ENCODE data around the gene FBLN2. TPM values are rescaled to one million over a fixed set of nuclear protein-coding genes. Genes with fewer than 3 reads are reported as not detected.

Gene FBLN2
- total RNA-seq, 1 experiment from 2014 or later, result 0.39 TPM

DNA sequence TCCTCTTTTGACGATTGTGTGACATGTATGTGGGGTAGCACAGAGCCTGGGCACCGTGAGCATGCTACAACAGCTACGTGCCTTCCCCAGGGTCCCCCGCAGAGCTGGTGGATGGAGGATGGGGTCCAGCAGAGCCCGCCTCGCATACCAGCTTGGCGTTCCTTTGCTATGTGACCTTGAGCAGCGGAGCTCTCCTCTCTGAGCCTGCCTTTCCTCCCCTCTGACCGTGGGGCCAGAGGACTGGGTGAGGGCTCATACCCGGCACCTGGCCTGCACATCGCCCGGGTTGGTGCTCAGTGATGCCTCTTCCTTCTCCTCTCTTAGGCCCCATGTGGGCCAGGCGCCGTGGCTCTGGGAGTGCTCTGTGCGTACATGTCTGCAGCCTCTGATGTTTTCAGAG lies 73.4 kb downstream of the FBLN2 start:
- CTCF ChIA-PET, result no interaction called here
- Histone ChIP-seq H3K4me3 (replicated peaks in 1 of 2; ENCODE audit: low read depth in 1 of 2, low read length in 2 of 2) (no peak overlapping the region), H3K4me1 (ENCODE audit: control insufficient read depth in 1 of 2, insufficient read depth in 2 of 2, low read length in 2 of 2) (no peaks in the 10 kb centered on the region), H3K36me3 (ENCODE audit: control insufficient read depth in 1 of 2, insufficient read depth in 2 of 2, low read length in 2 of 2) (no peaks in the 10 kb centered on the region), H2AFZ (ENCODE audit: low read depth, low read length, poor library complexity, severe bottlenecking) (no peak overlapping the region), H3K9ac (ENCODE audit: low read length) (no peak overlapping the region), H3K4me2 (ENCODE audit: low read length) (no peak overlapping the region), H3K9me3 (ENCODE audit: control insufficient read depth in 1 of 2, insufficient read depth in 1 of 2, low read depth in 1 of 2, low read length in 2 of 2) (no peaks in the 10 kb centered on the region), H3K9me2 (ENCODE audit: insufficient read depth) (no peaks in the 10 kb centered on the region), H3K27ac (ENCODE audit: low read depth, low read length) (no peak overlapping the region), H3K79me2 (ENCODE audit: insufficient read depth, low read length) (no peaks in the 10 kb centered on the region), H3K27me3 (ENCODE audit: insufficient read depth, low read length) (no peaks in the 10 kb centered on the region), H4K20me1 (ENCODE audit: insufficient read depth) (no peaks in the 10 kb centered on the region)
- BruUV-seq (replicated peaks), result no TSS peak
- DNase-seq (ENCODE audit: low read depth, low spot score) (no peak), ATAC-seq (no peak)
- TF ChIP-seq, protein P1, sequence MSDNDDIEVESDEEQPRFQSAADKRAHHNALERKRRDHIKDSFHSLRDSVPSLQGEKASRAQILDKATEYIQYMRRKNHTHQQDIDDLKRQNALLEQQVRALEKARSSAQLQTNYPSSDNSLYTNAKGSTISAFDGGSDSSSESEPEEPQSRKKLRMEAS (IDR thresholded peaks at IDR 0.05), result no peak
- no peak for TF ChIP-seq ELF1 (IDR thresholded peaks at IDR 0.05; ENCODE audit: borderline replicate concordance, low read depth)
- TF ChIP-seq ZNF274 (IDR thresholded peaks at IDR 0.05; ENCODE audit: low read depth, low read length), result no peak
- TF ChIP-seq, protein P2, sequence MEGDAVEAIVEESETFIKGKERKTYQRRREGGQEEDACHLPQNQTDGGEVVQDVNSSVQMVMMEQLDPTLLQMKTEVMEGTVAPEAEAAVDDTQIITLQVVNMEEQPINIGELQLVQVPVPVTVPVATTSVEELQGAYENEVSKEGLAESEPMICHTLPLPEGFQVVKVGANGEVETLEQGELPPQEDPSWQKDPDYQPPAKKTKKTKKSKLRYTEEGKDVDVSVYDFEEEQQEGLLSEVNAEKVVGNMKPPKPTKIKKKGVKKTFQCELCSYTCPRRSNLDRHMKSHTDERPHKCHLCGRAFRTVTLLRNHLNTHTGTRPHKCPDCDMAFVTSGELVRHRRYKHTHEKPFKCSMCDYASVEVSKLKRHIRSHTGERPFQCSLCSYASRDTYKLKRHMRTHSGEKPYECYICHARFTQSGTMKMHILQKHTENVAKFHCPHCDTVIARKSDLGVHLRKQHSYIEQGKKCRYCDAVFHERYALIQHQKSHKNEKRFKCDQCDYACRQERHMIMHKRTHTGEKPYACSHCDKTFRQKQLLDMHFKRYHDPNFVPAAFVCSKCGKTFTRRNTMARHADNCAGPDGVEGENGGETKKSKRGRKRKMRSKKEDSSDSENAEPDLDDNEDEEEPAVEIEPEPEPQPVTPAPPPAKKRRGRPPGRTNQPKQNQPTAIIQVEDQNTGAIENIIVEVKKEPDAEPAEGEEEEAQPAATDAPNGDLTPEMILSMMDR (IDR thresholded peaks at IDR 0.05 in 2 of 3, conservative IDR thresholded peaks at IDR 0.05 in 1 of 3; ENCODE audit: borderline replicate concordance in 1 of 3, insufficient read depth in 1 of 3, low read depth in 2 of 3, low read length in 2 of 3), result no peak
- no peak for TF ChIP-seq SIN3A (IDR thresholded peaks at IDR 0.05; ENCODE audit: low read depth)
- RAD21 ChIA-PET (ENCODE audit: low non-redundant PET in 1 of 2, low total read pairs in 2 of 2, uncharacterized antibody in 2 of 2, unreplicated experiment in 2 of 2), result no interaction called here
- intact Hi-C loops (cut with micrococcal nuclease), result no loop called here
- POLR2A ChIA-PET, result no interaction called here

DNA sequence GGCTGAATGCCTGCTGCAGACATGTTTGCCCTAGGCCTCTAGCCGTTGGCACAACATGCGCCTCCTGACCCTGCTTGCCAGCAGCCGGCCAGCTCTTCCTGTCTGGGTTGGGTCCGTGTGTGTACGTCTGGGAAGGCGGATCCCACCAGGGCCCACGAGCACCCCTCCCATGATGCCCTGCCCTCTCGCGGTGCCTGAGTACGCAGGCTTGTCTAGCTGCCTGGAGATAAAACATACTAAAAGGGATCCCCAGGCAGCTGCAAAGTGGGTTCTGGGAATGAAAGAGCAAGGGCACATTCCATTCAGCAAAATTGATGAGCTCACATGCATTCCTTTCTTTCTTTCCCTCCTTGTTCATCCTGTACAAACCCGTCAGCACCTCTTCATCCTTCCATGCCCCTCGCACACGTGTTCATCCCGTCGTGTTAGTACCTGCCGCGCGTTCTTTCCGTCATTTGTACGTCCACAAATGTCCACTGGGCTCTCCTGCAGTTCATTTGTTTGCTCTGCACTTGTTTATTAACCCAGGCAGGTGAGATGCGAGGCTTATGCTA lies 74.3 kb downstream of the FBLN2 start:
- no peak overlapping the region for H3K4me2 ChIP-seq (ENCODE audit: low read length)
- H3K9me3 ChIP-seq (ENCODE audit: control insufficient read depth in 1 of 2, insufficient read depth in 1 of 2, low read depth in 1 of 2, low read length in 2 of 2), result no peaks in the 10 kb centered on the region
- ChIA-PET CTCF (no interaction called here), RAD21 (ENCODE audit: low non-redundant PET in 1 of 2, low total read pairs in 2 of 2, uncharacterized antibody in 2 of 2, unreplicated experiment in 2 of 2) (no interaction called here), POLR2A (interaction anchor here (0.5 kb wide), 1 partner anchor 137 kb away, joined by 3 read pairs; no protein-coding TSS in a partner anchor)
- H2AFZ ChIP-seq (ENCODE audit: low read depth, low read length, poor library complexity, severe bottlenecking), result no peak overlapping the region
- DNase-seq (ENCODE audit: low read depth, low spot score) (no peak), ATAC-seq (no peak)
- BruUV-seq (replicated peaks), result no TSS peak
- intact Hi-C loops (cut with micrococcal nuclease), result no loop called here
- H3K36me3 ChIP-seq (ENCODE audit: control insufficient read depth in 1 of 2, insufficient read depth in 2 of 2, low read length in 2 of 2), result no peaks in the 10 kb centered on the region
- no peaks in the 10 kb centered on the region for H3K9me2 ChIP-seq (ENCODE audit: insufficient read depth)
- no peak overlapping the region for H3K9ac ChIP-seq (ENCODE audit: low read length)
- no peak overlapping the region for H3K4me3 ChIP-seq (replicated peaks in 1 of 2; ENCODE audit: low read depth in 1 of 2, low read length in 2 of 2)
- H3K27me3 ChIP-seq (ENCODE audit: insufficient read depth, low read length), result no peaks in the 10 kb centered on the region
- H3K27ac ChIP-seq (ENCODE audit: low read depth, low read length), result no peak overlapping the region
- no peaks in the 10 kb centered on the region for H3K79me2 ChIP-seq (ENCODE audit: insufficient read depth, low read length)
- no peaks in the 10 kb centered on the region for H4K20me1 ChIP-seq (ENCODE audit: insufficient read depth)
- TF ChIP-seq CBX3 (IDR thresholded peaks at IDR 0.05; ENCODE audit: low read depth), result no peak
- TF ChIP-seq, protein P2 (IDR thresholded peaks at IDR 0.05 in 2 of 3, conservative IDR thresholded peaks at IDR 0.05 in 1 of 3; ENCODE audit: borderline replicate concordance in 1 of 3, insufficient read depth in 1 of 3, low read depth in 2 of 3, low read length in 2 of 3), result no peak
- TF ChIP-seq RAD21 (IDR thresholded peaks at IDR 0.05; ENCODE audit: low read depth), result no peak
- TF ChIP-seq ZFX (IDR thresholded peaks at IDR 0.05), result no peak
- no peak for TF ChIP-seq TCF7L2 (IDR thresholded peaks at IDR 0.05; ENCODE audit: borderline replicate concordance, extremely low read depth, insufficient read depth, insufficient read length)
- TF ChIP-seq, protein P3, sequence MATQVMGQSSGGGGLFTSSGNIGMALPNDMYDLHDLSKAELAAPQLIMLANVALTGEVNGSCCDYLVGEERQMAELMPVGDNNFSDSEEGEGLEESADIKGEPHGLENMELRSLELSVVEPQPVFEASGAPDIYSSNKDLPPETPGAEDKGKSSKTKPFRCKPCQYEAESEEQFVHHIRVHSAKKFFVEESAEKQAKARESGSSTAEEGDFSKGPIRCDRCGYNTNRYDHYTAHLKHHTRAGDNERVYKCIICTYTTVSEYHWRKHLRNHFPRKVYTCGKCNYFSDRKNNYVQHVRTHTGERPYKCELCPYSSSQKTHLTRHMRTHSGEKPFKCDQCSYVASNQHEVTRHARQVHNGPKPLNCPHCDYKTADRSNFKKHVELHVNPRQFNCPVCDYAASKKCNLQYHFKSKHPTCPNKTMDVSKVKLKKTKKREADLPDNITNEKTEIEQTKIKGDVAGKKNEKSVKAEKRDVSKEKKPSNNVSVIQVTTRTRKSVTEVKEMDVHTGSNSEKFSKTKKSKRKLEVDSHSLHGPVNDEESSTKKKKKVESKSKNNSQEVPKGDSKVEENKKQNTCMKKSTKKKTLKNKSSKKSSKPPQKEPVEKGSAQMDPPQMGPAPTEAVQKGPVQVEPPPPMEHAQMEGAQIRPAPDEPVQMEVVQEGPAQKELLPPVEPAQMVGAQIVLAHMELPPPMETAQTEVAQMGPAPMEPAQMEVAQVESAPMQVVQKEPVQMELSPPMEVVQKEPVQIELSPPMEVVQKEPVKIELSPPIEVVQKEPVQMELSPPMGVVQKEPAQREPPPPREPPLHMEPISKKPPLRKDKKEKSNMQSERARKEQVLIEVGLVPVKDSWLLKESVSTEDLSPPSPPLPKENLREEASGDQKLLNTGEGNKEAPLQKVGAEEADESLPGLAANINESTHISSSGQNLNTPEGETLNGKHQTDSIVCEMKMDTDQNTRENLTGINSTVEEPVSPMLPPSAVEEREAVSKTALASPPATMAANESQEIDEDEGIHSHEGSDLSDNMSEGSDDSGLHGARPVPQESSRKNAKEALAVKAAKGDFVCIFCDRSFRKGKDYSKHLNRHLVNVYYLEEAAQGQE (IDR thresholded peaks at IDR 0.05; ENCODE audit: low read depth), result no peak
- TF ChIP-seq, protein P4, sequence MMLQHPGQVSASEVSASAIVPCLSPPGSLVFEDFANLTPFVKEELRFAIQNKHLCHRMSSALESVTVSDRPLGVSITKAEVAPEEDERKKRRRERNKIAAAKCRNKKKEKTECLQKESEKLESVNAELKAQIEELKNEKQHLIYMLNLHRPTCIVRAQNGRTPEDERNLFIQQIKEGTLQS (IDR thresholded peaks at IDR 0.05), result no peak
- H3K4me1 ChIP-seq (ENCODE audit: control insufficient read depth in 1 of 2, insufficient read depth in 2 of 2, low read length in 2 of 2), result no peaks in the 10 kb centered on the region

Data from HCT116 (cell line).